ENCODE results near the gene PTPA. TPM values are rescaled to one million over a fixed set of nuclear protein-coding genes. Genes with fewer than 3 reads are reported as not detected.

Gene PTPA
- total RNA-seq, 4 donors from 2014 or later = 58.7 to 100 (median 71.6) TPM

- no peak overlapping the region for H3K4me3 ChIP-seq
- H3K27ac ChIP-seq = peak overlapping the region in 3 of 4 donors; percentile 75 to 85 (median 76)
- no peaks in the 10 kb centered on the region for H3K9me3 ChIP-seq
- ATAC-seq = peak; percentile 3
- H3K36me3 ChIP-seq = no peaks in the 10 kb centered on the region
- peaks cover 3 to 49% (median 18%) of the 10 kb centered on the region in 3 donors for H3K4me1 ChIP-seq
- TF ChIP-seq CTCF (IDR thresholded peaks at IDR 0.05) (no peak), POLR2AphosphoS5 (IDR thresholded peaks at IDR 0.05) (no peak), EP300 (IDR thresholded peaks at IDR 0.05) (no peak), POLR2A (IDR thresholded peaks at IDR 0.05) (no peak)
- WGBS, 2 donors (ENCODE audit: low coverage in 1 of 2) = no CpG with 5 or more reads among the region's 10 CpGs
- no peaks in the 10 kb centered on the region for H3K27me3 ChIP-seq
Measured at GRCh38 chr9:129163753-129164152, 52.5 kb downstream of the PTPA start.

- H3K27me3 ChIP-seq = no peaks in the 10 kb centered on the region
- H3K36me3 ChIP-seq = no peaks in the 10 kb centered on the region
- peak overlapping the region; percentile 31 to 85 (median 76) for H3K27ac ChIP-seq
- peak; percentile 68 for ATAC-seq
- no peaks in the 10 kb centered on the region for H3K9me3 ChIP-seq
- H3K4me3 ChIP-seq = no peak overlapping the region
- WGBS, 2 donors (ENCODE audit: low coverage in 1 of 2) = 29 to 62% methylated on average over 2 to 5 of the region's 9 CpGs
- TF ChIP-seq POLR2AphosphoS5 (IDR thresholded peaks at IDR 0.05) = peak; percentile 22
- TF ChIP-seq POLR2A (IDR thresholded peaks at IDR 0.05) = no peak
- H3K4me1 ChIP-seq = peaks cover 3 to 53% (median 18%) of the 10 kb centered on the region in 3 donors
Measured at GRCh38 chr9:129164246-129164930, 53.2 kb downstream of the PTPA start.

- Histone ChIP-seq H3K27ac (peak overlapping the region in 3 of 4 donors; percentile 75 to 85 (median 76)), H3K27me3 (no peaks in the 10 kb centered on the region), H3K4me3 (no peak overlapping the region), H3K36me3 (no peaks in the 10 kb centered on the region), H3K9me3 (no peaks in the 10 kb centered on the region), H3K4me1 (peaks cover 3 to 53% (median 18%) of the 10 kb centered on the region in 3 donors)
- no peak for TF ChIP-seq EP300 (IDR thresholded peaks at IDR 0.05)
- TF ChIP-seq POLR2A (IDR thresholded peaks at IDR 0.05) = no peak
- TF ChIP-seq POLR2AphosphoS5 (IDR thresholded peaks at IDR 0.05) = no peak
- TF ChIP-seq CTCF (IDR thresholded peaks at IDR 0.05) = no peak
- ATAC-seq = no peak
Measured at GRCh38 chr9:129165198-129165597, 54.0 kb downstream of the PTPA start.

GRCh38 chr9:129166623-129167557 is 55.7 kb downstream of the PTPA start:
- peak overlapping the region; percentile 31 to 86 (median 83) for H3K27ac ChIP-seq
- H3K27me3 ChIP-seq = no peaks in the 10 kb centered on the region
- H3K36me3 ChIP-seq = no peaks in the 10 kb centered on the region
- ATAC-seq = peak; percentile 79
- H3K4me1 ChIP-seq = peaks cover 3 to 53% (median 18%) of the 10 kb centered on the region in 3 donors
- TF ChIP-seq POLR2AphosphoS5 (IDR thresholded peaks at IDR 0.05) (peak; percentile 53), CTCF (IDR thresholded peaks at IDR 0.05) (no peak), EP300 (IDR thresholded peaks at IDR 0.05) (no peak), POLR2A (IDR thresholded peaks at IDR 0.05) (no peak)
- H3K4me3 ChIP-seq = peak overlapping the region in 1 of 2 donors; percentile 36
- 0 to 15% methylated on average over 2 to 6 of the region's 18 CpGs for WGBS, 2 donors (ENCODE audit: low coverage in 1 of 2)
- H3K9me3 ChIP-seq = no peaks in the 10 kb centered on the region

- TF ChIP-seq CTCF (IDR thresholded peaks at IDR 0.05) (no peak), EP300 (IDR thresholded peaks at IDR 0.05) (no peak), POLR2A (IDR thresholded peaks at IDR 0.05) (no peak), POLR2AphosphoS5 (IDR thresholded peaks at IDR 0.05) (no peak)
- 54% methylated on average over 2 of the region's 6 CpGs; no CpG with 5 or more reads in 1 of the 2 donors for WGBS, 2 donors (ENCODE audit: low coverage in 1 of 2)
- Histone ChIP-seq H3K36me3 (no peaks in the 10 kb centered on the region), H3K9me3 (no peaks in the 10 kb centered on the region), H3K27ac (peak overlapping the region in 1 of 4 donors; percentile 11), H3K4me3 (no peak overlapping the region), H3K27me3 (no peaks in the 10 kb centered on the region), H3K4me1 (peaks cover 3 to 60% (median 27%) of the 10 kb centered on the region in 3 donors)
- no peak for ATAC-seq
Measured at GRCh38 chr9:129170229-129170628, 59.0 kb downstream of the PTPA start.
